Measurements from ENCODE around the gene PLAGL2. TPM values are rescaled to one million over a fixed set of nuclear protein-coding genes. Genes with fewer than 3 reads are reported as not detected.

PLAGL2 gene
- total and polyA plus RNA-seq, 2 experiments from 2014 or later, result 13.2 to 28.2 TPM

DNA sequence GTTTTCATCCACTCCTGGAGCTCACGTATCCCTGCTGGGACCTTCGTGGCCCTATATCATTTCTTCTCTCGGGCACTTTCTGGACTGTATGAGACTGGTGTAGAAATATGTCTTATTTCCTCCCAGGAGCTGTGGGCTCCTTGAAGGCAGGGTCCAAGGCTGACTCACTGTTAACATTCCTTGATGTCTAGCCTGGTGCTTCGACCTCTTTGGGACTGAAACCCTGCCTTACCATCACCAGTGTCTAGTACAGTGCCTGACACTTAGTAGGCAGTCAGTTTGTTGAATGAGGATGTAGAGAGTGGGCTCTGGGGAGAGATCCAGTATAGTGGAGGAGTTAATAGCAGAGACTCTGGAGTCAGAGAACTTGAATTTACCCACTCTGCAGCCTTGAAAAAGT lies 23.7 kb upstream of the PLAGL2 start:
- H3K36me3 Mint-ChIP-seq (ENCODE audit: low read depth), result peaks cover 56% of the 10 kb centered on the region
- H3K27ac Mint-ChIP-seq, result no peak overlapping the region
- no peaks in the 10 kb centered on the region for H3K27me3 Mint-ChIP-seq (ENCODE audit: insufficient read depth, low read depth, poor library complexity)
- Histone ChIP-seq H4K20me1 (replicated peaks; ENCODE audit: insufficient read depth) (peaks cover 19% of the 10 kb centered on the region), H2AFZ (no peak overlapping the region), H3K36me3 (ENCODE audit: insufficient read depth) (peaks cover 43% of the 10 kb centered on the region), H3K27ac (ENCODE audit: low read depth) (no peak overlapping the region), H3K4me1 (ENCODE audit: insufficient read depth) (no peaks in the 10 kb centered on the region), H3K9me2 (ENCODE audit: insufficient read depth) (no peaks in the 10 kb centered on the region), H3K4me3 (no peak overlapping the region), H3K27me3 (ENCODE audit: insufficient read depth) (no peaks in the 10 kb centered on the region), H3F3A (replicated peaks; ENCODE audit: low read depth) (0 out of 2 replicates have a peak, but pooled peaks cover 4% of the 10 kb centered on the region), H3K4me2 (no peak overlapping the region), H3K79me2 (replicated peaks; ENCODE audit: insufficient read depth) (no peaks in the 10 kb centered on the region)
- no peaks in the 10 kb centered on the region for H3K4me1 Mint-ChIP-seq
- no peak overlapping the region for H3K4me3 Mint-ChIP-seq
- no peaks in the 10 kb centered on the region for H3K9me3 Mint-ChIP-seq
- DNase-seq (ENCODE audit: low spot score), result no peak
- ATAC-seq, result no peak
- no peak for TF ChIP-seq ZNF331 (CRISPR knock-in tag; IDR thresholded peaks at IDR 0.05; ENCODE audit: low read depth)
- TF ChIP-seq, protein P1, sequence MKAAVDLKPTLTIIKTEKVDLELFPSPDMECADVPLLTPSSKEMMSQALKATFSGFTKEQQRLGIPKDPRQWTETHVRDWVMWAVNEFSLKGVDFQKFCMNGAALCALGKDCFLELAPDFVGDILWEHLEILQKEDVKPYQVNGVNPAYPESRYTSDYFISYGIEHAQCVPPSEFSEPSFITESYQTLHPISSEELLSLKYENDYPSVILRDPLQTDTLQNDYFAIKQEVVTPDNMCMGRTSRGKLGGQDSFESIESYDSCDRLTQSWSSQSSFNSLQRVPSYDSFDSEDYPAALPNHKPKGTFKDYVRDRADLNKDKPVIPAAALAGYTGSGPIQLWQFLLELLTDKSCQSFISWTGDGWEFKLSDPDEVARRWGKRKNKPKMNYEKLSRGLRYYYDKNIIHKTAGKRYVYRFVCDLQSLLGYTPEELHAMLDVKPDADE (IDR thresholded peaks at IDR 0.05), result no peak
- TF ChIP-seq, protein P2, sequence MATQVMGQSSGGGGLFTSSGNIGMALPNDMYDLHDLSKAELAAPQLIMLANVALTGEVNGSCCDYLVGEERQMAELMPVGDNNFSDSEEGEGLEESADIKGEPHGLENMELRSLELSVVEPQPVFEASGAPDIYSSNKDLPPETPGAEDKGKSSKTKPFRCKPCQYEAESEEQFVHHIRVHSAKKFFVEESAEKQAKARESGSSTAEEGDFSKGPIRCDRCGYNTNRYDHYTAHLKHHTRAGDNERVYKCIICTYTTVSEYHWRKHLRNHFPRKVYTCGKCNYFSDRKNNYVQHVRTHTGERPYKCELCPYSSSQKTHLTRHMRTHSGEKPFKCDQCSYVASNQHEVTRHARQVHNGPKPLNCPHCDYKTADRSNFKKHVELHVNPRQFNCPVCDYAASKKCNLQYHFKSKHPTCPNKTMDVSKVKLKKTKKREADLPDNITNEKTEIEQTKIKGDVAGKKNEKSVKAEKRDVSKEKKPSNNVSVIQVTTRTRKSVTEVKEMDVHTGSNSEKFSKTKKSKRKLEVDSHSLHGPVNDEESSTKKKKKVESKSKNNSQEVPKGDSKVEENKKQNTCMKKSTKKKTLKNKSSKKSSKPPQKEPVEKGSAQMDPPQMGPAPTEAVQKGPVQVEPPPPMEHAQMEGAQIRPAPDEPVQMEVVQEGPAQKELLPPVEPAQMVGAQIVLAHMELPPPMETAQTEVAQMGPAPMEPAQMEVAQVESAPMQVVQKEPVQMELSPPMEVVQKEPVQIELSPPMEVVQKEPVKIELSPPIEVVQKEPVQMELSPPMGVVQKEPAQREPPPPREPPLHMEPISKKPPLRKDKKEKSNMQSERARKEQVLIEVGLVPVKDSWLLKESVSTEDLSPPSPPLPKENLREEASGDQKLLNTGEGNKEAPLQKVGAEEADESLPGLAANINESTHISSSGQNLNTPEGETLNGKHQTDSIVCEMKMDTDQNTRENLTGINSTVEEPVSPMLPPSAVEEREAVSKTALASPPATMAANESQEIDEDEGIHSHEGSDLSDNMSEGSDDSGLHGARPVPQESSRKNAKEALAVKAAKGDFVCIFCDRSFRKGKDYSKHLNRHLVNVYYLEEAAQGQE (IDR thresholded peaks at IDR 0.05; ENCODE audit: unreplicated experiment), result no peak
- TF ChIP-seq JUNB (IDR thresholded peaks at IDR 0.05; ENCODE audit: unreplicated experiment), result no peak

DNA sequence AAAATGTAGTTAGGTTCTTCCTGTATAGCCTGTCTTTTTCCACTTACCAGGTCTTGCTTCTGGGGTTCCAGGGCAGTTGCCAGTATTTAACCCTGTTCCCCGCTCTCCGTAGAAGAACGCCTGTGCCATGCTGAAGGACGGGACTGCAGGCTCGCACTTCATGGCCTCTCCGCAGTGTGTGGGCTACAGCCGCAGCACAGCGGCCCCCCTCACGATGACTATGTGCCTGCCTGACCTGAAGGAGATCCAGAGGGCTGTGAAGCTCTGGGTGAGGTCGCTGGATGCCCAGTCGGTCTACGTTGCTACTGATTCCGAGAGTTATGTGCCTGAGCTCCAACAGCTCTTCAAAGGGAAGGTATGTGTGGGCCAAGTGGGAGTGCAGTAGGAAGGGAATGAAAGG lies 23.2 kb upstream of the PLAGL2 start:
- no peak overlapping the region for H3K27ac Mint-ChIP-seq
- Histone ChIP-seq H4K20me1 (replicated peaks; ENCODE audit: insufficient read depth) (peaks cover 19% of the 10 kb centered on the region), H3K4me2 (no peak overlapping the region), H3K4me1 (ENCODE audit: insufficient read depth) (no peaks in the 10 kb centered on the region), H3K79me2 (replicated peaks; ENCODE audit: insufficient read depth) (no peaks in the 10 kb centered on the region), H3K36me3 (ENCODE audit: insufficient read depth) (peaks cover 43% of the 10 kb centered on the region), H2AFZ (no peak overlapping the region), H3K27ac (ENCODE audit: low read depth) (no peak overlapping the region), H3K27me3 (ENCODE audit: insufficient read depth) (no peaks in the 10 kb centered on the region), H3K9me2 (ENCODE audit: insufficient read depth) (no peaks in the 10 kb centered on the region), H3K4me3 (no peak overlapping the region), H3F3A (replicated peaks; ENCODE audit: low read depth) (0 out of 2 replicates have a peak, but pooled peaks cover 4% of the 10 kb centered on the region)
- peaks cover 55% of the 10 kb centered on the region for H3K36me3 Mint-ChIP-seq (ENCODE audit: low read depth)
- H3K4me3 Mint-ChIP-seq, result no peak overlapping the region
- no peaks in the 10 kb centered on the region for H3K27me3 Mint-ChIP-seq (ENCODE audit: insufficient read depth, low read depth, poor library complexity)
- DNase-seq (ENCODE audit: low spot score) (no peak), ATAC-seq (no peak)
- H3K4me1 Mint-ChIP-seq, result no peaks in the 10 kb centered on the region
- H3K9me3 Mint-ChIP-seq, result no peaks in the 10 kb centered on the region
- TF ChIP-seq CREB1 (CRISPR knock-in tag; IDR thresholded peaks at IDR 0.05; ENCODE audit: low read depth), result no peak
- no peak for TF ChIP-seq POLR2AphosphoS5 (IDR thresholded peaks at IDR 0.05; ENCODE audit: low read depth)
- TF ChIP-seq, protein P3, sequence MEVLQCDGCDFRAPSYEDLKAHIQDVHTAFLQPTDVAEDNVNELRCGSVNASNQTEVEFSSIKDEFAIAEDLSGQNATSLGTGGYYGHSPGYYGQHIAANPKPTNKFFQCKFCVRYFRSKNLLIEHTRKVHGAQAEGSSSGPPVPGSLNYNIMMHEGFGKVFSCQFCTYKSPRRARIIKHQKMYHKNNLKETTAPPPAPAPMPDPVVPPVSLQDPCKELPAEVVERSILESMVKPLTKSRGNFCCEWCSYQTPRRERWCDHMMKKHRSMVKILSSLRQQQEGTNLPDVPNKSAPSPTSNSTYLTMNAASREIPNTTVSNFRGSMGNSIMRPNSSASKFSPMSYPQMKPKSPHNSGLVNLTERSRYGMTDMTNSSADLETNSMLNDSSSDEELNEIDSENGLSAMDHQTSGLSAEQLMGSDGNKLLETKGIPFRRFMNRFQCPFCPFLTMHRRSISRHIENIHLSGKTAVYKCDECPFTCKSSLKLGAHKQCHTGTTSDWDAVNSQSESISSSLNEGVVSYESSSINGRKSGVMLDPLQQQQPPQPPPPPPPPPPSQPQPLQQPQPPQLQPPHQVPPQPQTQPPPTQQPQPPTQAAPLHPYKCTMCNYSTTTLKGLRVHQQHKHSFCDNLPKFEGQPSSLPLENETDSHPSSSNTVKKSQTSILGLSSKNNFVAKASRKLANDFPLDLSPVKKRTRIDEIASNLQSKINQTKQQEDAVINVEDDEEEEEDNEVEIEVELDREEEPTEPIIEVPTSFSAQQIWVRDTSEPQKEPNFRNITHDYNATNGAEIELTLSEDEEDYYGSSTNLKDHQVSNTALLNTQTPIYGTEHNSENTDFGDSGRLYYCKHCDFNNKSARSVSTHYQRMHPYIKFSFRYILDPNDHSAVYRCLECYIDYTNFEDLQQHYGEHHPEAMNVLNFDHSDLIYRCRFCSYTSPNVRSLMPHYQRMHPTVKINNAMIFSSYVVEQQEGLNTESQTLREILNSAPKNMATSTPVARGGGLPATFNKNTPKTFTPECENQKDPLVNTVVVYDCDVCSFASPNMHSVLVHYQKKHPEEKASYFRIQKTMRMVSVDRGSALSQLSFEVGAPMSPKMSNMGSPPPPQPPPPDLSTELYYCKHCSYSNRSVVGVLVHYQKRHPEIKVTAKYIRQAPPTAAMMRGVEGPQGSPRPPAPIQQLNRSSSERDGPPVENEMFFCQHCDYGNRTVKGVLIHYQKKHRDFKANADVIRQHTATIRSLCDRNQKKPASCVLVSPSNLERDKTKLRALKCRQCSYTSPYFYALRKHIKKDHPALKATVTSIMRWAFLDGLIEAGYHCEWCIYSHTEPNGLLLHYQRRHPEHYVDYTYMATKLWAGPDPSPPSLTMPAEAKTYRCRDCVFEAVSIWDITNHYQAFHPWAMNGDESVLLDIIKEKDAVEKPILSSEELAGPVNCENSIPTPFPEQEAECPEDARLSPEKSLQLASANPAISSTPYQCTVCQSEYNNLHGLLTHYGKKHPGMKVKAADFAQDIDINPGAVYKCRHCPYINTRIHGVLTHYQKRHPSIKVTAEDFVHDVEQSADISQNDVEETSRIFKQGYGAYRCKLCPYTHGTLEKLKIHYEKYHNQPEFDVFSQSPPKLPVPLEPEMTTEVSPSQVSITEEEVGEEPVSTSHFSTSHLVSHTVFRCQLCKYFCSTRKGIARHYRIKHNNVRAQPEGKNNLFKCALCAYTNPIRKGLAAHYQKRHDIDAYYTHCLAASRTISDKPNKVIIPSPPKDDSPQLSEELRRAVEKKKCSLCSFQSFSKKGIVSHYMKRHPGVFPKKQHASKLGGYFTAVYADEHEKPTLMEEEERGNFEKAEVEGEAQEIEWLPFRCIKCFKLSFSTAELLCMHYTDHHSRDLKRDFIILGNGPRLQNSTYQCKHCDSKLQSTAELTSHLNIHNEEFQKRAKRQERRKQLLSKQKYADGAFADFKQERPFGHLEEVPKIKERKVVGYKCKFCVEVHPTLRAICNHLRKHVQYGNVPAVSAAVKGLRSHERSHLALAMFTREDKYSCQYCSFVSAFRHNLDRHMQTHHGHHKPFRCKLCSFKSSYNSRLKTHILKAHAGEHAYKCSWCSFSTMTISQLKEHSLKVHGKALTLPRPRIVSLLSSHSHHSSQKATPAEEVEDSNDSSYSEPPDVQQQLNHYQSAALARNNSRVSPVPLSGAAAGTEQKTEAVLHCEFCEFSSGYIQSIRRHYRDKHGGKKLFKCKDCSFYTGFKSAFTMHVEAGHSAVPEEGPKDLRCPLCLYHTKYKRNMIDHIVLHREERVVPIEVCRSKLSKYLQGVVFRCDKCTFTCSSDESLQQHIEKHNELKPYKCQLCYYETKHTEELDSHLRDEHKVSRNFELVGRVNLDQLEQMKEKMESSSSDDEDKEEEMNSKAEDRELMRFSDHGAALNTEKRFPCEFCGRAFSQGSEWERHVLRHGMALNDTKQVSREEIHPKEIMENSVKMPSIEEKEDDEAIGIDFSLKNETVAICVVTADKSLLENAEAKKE (CRISPR knock-in tag; IDR thresholded peaks at IDR 0.05), result no peak
- no peak for TF ChIP-seq ZNF114 (CRISPR knock-in tag; IDR thresholded peaks at IDR 0.05)
- TF ChIP-seq, protein P1 (IDR thresholded peaks at IDR 0.05), result no peak
- TF ChIP-seq STAT1 (IDR thresholded peaks at IDR 0.05; ENCODE audit: unreplicated experiment), result no peak

All from GM23338 (cell line).